ENCODE data around the gene MFAP3. TPM values are rescaled to one million over a fixed set of nuclear protein-coding genes. Genes with fewer than 3 reads are reported as not detected.

Gene MFAP3
- total and polyA plus RNA-seq, 2 donors (not counting 3 experiments of a cell fraction or from before 2014, with no cell fraction given) = 19.5 to 35.3 TPM

DNA sequence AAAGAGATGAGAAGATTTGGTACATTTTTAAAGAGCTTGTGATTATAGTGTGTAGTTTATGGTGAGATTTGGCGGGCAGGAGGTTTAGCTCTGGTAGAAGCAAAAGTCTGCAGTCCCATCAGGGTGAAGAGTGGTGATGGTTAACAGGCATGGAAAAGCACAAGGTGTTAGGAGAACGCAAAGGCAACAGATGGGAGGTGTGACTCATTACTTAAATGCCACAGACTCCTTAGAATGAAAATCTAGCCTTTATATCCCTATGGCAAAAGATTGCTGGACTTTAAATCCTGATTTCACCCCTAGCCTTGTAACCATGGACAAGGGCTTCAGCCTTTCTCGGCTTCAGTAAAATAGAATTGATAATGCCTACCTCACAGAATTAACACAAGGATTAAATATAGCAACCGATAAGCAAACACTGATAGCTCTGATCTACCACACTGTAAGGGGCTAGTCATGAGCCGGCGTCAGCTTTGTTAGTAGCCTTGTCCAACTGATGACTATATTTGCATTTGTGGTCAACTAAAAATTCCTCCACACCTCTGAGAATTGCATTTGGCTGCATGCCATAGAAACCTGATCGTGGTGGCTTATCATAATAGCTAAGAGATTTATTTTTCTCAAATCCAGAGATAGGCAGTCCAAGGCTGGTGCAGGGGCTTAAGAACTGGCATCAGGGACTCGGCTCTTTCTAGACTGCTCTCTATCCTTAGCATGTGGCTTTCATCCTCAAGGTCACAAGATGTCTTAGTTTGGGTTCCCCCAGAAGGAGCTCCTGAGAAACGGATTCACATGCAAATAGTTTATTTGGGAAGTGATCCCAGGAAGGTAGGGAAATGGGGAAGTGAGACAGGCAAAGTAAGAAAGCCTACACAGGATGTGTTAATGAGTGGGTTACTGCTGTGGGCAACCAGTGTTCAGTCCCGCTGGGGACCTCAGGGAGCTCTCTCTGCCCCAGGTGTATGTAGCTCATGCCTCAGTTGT is 19.6 kb downstream of the MFAP3 start:
- Histone ChIP-seq H3K27me3 (ENCODE audit: control insufficient read depth in 2 of 2, insufficient read depth in 2 of 2, low read length in 2 of 2) (no peaks in the 10 kb centered on the region), H3K79me2 (ENCODE audit: control insufficient read depth, insufficient read depth, low read length) (no peaks in the 10 kb centered on the region), H3K27ac (ENCODE audit: insufficient read depth, low read depth, low read length) (no peak overlapping the region), H3K4me2 (ENCODE audit: insufficient read depth, low read length) (no peak overlapping the region), H3K9me1 (replicated peaks; ENCODE audit: control insufficient read depth, extremely low read depth, insufficient read depth, low read length) (no peaks in the 10 kb centered on the region), H3K9ac (replicated peaks; ENCODE audit: extremely low read depth, insufficient read depth, low read length) (no peak overlapping the region), H3K9me3 (replicated peaks; ENCODE audit: control insufficient read depth, insufficient read depth, low read length) (no peaks in the 10 kb centered on the region), H3K4me3 (replicated peaks in 1 of 3; ENCODE audit: insufficient read depth in 1 of 3, low read depth in 1 of 3, low read length in 3 of 3) (no peak overlapping the region), H2AFZ (ENCODE audit: low read depth, low read length) (no peak overlapping the region), H3K36me3 (ENCODE audit: control insufficient read depth in 2 of 2, extremely low read depth in 1 of 2, insufficient read depth in 2 of 2, low read length in 2 of 2) (peaks cover 0 to 3% of the 10 kb centered on the region in 2 experiments), H4K20me1 (replicated peaks; ENCODE audit: control insufficient read depth, extremely low read depth, insufficient read depth, low read length) (no peaks in the 10 kb centered on the region), H3K4me1 (ENCODE audit: control insufficient read depth, extremely low read depth, insufficient read depth, low read length) (no peaks in the 10 kb centered on the region)
- POLR2A ChIA-PET = no interaction called here
- DNase-seq (ENCODE audit: low read depth, low spot score) (no peak), FAIRE-seq (no peak)
- TF ChIP-seq POLR2AphosphoS5 (IDR thresholded peaks at IDR 0.05; ENCODE audit: insufficient read depth, low read depth, low read length) = no peak
- no peak for TF ChIP-seq GATA2 (IDR thresholded peaks at IDR 0.05; ENCODE audit: insufficient read depth, insufficient read length, low read depth, low read length)
- no peak for TF ChIP-seq POLR2A (IDR thresholded peaks at IDR 0.05; ENCODE audit: low read depth, low read length)
- TF ChIP-seq, protein P1, sequence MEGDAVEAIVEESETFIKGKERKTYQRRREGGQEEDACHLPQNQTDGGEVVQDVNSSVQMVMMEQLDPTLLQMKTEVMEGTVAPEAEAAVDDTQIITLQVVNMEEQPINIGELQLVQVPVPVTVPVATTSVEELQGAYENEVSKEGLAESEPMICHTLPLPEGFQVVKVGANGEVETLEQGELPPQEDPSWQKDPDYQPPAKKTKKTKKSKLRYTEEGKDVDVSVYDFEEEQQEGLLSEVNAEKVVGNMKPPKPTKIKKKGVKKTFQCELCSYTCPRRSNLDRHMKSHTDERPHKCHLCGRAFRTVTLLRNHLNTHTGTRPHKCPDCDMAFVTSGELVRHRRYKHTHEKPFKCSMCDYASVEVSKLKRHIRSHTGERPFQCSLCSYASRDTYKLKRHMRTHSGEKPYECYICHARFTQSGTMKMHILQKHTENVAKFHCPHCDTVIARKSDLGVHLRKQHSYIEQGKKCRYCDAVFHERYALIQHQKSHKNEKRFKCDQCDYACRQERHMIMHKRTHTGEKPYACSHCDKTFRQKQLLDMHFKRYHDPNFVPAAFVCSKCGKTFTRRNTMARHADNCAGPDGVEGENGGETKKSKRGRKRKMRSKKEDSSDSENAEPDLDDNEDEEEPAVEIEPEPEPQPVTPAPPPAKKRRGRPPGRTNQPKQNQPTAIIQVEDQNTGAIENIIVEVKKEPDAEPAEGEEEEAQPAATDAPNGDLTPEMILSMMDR (IDR thresholded peaks at IDR 0.05; ENCODE audit: extremely low read depth in 1 of 2, insufficient read depth in 1 of 2, low read depth in 1 of 2, low read length in 2 of 2) = no peak
- no peak for TF ChIP-seq EZH2 (IDR thresholded peaks at IDR 0.05; ENCODE audit: borderline replicate concordance, low read depth, low read length, severe bottlenecking)
- TF ChIP-seq, protein P2, sequence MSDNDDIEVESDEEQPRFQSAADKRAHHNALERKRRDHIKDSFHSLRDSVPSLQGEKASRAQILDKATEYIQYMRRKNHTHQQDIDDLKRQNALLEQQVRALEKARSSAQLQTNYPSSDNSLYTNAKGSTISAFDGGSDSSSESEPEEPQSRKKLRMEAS (IDR thresholded peaks at IDR 0.05; ENCODE audit: insufficient read depth, insufficient read length) = no peak
- TF ChIP-seq JUN (IDR thresholded peaks at IDR 0.05; ENCODE audit: borderline replicate concordance, insufficient read depth, insufficient read length, low read depth) = no peak
- no peak for TF ChIP-seq FOS (IDR thresholded peaks at IDR 0.05; ENCODE audit: borderline replicate concordance, insufficient read depth, low read length)
- no peak for TF ChIP-seq MYC (IDR thresholded peaks at IDR 0.05; ENCODE audit: low read depth, low read length)
- CTCF ChIA-PET = interaction anchor here (1.0 to 3.2 kb wide), 8 partner anchors 9 to 347 kb away, joined by 3 to 26 read pairs (median 4); no protein-coding TSS in a partner anchor
- BruUV-seq (replicated peaks) = no TSS peak
- intact Hi-C loops (cut with micrococcal nuclease) = no loop called here
- dilution Hi-C loops (cut with MboI; ENCODE audit: extremely low pct_ligation_motif_present, low sequenced_read_pairs) = no loop called here
